Mammary epithelial cell (primary cell): ENCODE results near the gene SORBS2.

Source experiments
- CTCF ChIP-seq, 2 donors: IDR thresholded peaks in 1 of 2; conservative IDR thresholded peaks in 1 of 2; 2 replicates each; pipeline ENCODE4 v1.5.1; 2011 to 2012; ENCODE audit warnings: inconsistent platforms in 2 of 2, low read length in 2 of 2, mild to moderate bottlenecking in 2 of 2, control low read depth in 1 of 2, low read depth in 1 of 2; ENCODE audit not compliant: insufficient read depth in 1 of 2; ENCODE audit errors: extremely low read depth in 1 of 2
- EZH2 ChIP-seq: IDR thresholded peaks from 2 replicates; pipeline ENCODE4 v1.6.1; 2012; ENCODE audit warnings: low read length, inconsistent platforms, borderline replicate concordance

GRCh38 chr4:185723631-185724260 lies 88.2 kb downstream of the SORBS2 start:
- TF ChIP-seq CTCF (conservative IDR thresholded peaks at IDR 0.05 in 1 of 2, IDR thresholded peaks at IDR 0.05 in 1 of 2; ENCODE audit: extremely low read depth in 1 of 2, insufficient read depth in 1 of 2, low read depth in 1 of 2, low read length in 2 of 2) (no peak), EZH2 (no peak)
